SJSA1 (cell line): ENCODE data around the gene DUSP22. TPM values are rescaled to one million over a fixed set of nuclear protein-coding genes. Genes with fewer than 3 reads are reported as not detected.
"Not testable (repeated sequence)": the region's sequence is repeated elsewhere in the genome, so short reads cannot be mapped to it uniquely, and the experiment has no call there.

Experiments
- DNase-seq, 2 experiments: peaks; one replicate each; pipeline ENCODE4 v3.0.0-alpha.2; 2015 to 2020; ENCODE audit warnings: low spot score in 2 of 2, low read depth in 1 of 2
- H3K27ac ChIP-seq: fragments of 250-450 bp; sonication (Bioruptor Pico); 2 replicates; pipeline ENCODE4 v1.5.1; 2020; ENCODE audit warnings: mild to moderate bottlenecking, moderate library complexity
- H3K27me3 ChIP-seq: fragments of 250-450 bp; sonication (Bioruptor Pico); replicated peaks from 2 replicates; pipeline ENCODE4 v1.5.1; 2020; ENCODE audit warnings: mild to moderate bottlenecking, moderate library complexity
- H3K36me3 ChIP-seq: fragments of 250-450 bp; sonication (Bioruptor Pico); 2 replicates; pipeline ENCODE4 v1.5.1; 2020; ENCODE audit warnings: mild to moderate bottlenecking
- H3K4me1 ChIP-seq: fragments of 250-450 bp; sonication (Bioruptor Pico); replicated peaks from 2 replicates; pipeline ENCODE4 v1.6.1; 2021; ENCODE audit warnings: mild to moderate bottlenecking
- H3K4me3 ChIP-seq: fragments of 250-450 bp; sonication (Bioruptor Pico); 2 replicates; pipeline ENCODE4 v1.5.1; 2020; ENCODE audit warnings: mild to moderate bottlenecking
- H3K9me3 ChIP-seq: fragments of 250-450 bp; sonication (Bioruptor Pico); replicated peaks from 2 replicates; pipeline ENCODE4 v1.5.1; 2020; ENCODE audit warnings: mild to moderate bottlenecking
- total RNA-seq: library from RNA; depleted of rRNA; stranded (reverse); fragments of >200 nt; shearing (Covaris generic); gene quantifications from 2 replicates; pipeline ENCODE4 v1.2.3, GENCODE V29; 2014

Gene DUSP22
- total RNA-seq, 1 experiment from 2014 or later: 13.2 TPM

DNA sequence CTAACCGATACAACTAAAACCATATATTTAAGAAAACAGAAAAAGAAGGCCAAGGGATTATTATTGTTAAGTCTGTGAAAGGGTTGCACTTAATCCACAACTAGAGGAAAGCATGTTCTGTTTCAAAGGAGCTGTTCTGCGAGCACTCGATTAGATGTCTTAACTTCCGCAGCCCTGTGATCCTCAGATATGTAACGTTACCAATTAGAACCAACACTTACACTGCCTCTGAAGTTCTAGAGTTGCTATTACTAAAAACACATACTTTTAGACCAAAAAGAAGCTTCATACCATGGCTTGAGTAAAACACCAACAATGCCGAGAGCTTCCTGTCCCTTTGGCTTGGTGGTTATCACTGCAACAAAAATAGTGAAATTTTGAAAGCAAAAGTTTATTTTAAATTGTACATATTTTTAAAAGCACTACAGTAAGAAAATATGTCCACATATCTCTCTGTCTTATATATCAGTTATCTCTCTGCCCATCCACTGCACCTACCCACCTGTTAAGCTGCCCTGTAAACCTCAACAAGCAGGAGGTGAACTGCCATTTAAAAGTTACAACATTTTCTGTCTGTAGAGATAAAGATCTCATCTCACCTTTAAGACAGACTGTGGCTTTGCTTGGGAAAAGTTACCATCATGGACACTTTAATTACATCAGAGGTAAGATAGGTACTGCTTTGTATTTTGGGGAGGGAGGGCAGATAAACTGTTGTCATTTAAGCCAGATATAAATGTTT is 7.1 kb upstream of the DUSP22 start:
- Histone ChIP-seq H3K4me1 (no peaks in the 10 kb centered on the region), H3K36me3 (no peaks in the 10 kb centered on the region), H3K27ac (no peak overlapping the region), H3K4me3 (no peak overlapping the region), H3K27me3 (peaks cover 9% of the 10 kb centered on the region; the same call in 1 of the 2 replicates), H3K9me3 (no peaks in the 10 kb centered on the region)
- no peak for DNase-seq

DNA sequence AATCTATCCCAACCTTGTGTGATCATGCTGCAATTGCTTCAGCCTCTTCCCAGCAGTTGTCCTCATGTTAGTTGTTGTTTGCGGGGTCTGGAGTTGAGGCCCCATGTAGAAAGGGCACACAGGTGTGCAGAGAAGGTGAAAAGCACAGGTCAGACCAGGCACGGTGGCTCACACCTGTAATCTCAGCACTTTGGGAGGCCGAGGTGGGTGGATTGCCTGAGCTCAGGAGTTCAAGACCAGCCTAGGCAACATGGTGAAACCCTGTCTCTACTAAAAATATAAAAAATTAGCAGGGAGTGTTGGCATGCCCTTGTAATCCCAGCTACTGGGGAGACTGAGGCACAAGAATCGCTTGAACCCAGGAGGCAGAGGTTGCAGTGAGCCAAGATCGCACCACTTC is 6.4 kb upstream of the DUSP22 start:
- not testable (repeated sequence) for H3K4me3 ChIP-seq, DNase-seq, H3K27me3 ChIP-seq, H3K36me3 ChIP-seq, H3K9me3 ChIP-seq, H3K4me1 ChIP-seq, H3K27ac ChIP-seq

GRCh38 chr6:286681-287488 is 5.4 kb upstream of the DUSP22 start:
- no peaks in the 10 kb centered on the region for H3K36me3 ChIP-seq
- H3K4me3 ChIP-seq: no peak overlapping the region
- H3K27ac ChIP-seq: no peak overlapping the region
- no peaks in the 10 kb centered on the region for H3K9me3 ChIP-seq
- DNase-seq: no peak
- peaks cover 7% of the 10 kb centered on the region for H3K4me1 ChIP-seq
- H3K27me3 ChIP-seq: peaks cover 9% of the 10 kb centered on the region; the same call in 1 of the 2 replicates

DNA sequence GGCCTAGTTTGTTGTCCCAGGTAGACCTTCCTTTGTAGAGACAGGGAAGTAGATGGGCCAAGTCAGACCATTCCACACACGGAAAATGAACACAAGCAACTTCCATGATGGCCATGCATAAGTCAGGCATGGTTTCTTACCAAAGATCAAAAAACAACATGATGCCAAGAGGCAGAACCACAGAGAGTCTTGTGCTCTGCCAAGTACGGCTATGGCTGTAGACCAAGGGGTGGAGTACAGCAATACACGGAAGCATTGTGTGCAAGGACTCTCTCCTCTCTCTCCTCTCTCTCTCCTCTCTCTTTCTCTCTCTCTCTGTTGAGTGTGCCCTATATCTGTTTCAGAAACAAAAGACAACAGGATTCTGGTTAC is 4.8 kb upstream of the DUSP22 start:
- Histone ChIP-seq H3K4me1 (peaks cover 7% of the 10 kb centered on the region), H3K27ac (no peak overlapping the region), H3K9me3 (peaks cover 3% of the 10 kb centered on the region; the same call in 1 of the 2 replicates), H3K4me3 (no peak overlapping the region), H3K36me3 (0 out of 2 replicates have a peak, but pooled peaks cover 2% of the 10 kb centered on the region), H3K27me3 (peaks cover 9% of the 10 kb centered on the region; the same call in 1 of the 2 replicates)
- no peak for DNase-seq

GRCh38 chr6:288866-289265 is 3.4 kb upstream of the DUSP22 start:
- Histone ChIP-seq H3K9me3 (peaks cover 3% of the 10 kb centered on the region; the same call in 1 of the 2 replicates), H3K36me3 (0 out of 2 replicates have a peak, but pooled peaks cover 2% of the 10 kb centered on the region), H3K4me3 (no peak overlapping the region), H3K4me1 (peaks cover 13% of the 10 kb centered on the region), H3K27me3 (peaks cover 7% of the 10 kb centered on the region; the same call in 1 of the 2 replicates), H3K27ac (no peak overlapping the region)
- DNase-seq: no peak

- Histone ChIP-seq H3K36me3 (0 out of 2 replicates have a peak, but pooled peaks cover 2% of the 10 kb centered on the region), H3K4me3 (no peak overlapping the region), H3K27ac (no peak overlapping the region), H3K27me3 (peaks cover 3% of the 10 kb centered on the region), H3K4me1 (peaks cover 13% of the 10 kb centered on the region), H3K9me3 (peaks cover 3% of the 10 kb centered on the region; the same call in 1 of the 2 replicates)
- no peak for DNase-seq
These were observed 2.0 kb upstream of the DUSP22 start for GRCh38 chr6:290111-290922.

GRCh38 chr6:291204-291696 is 1.0 kb upstream of the DUSP22 start:
- Histone ChIP-seq H3K4me1 (peaks cover 13% of the 10 kb centered on the region), H3K4me3 (peak overlapping the region; percentile 90), H3K27me3 (no peaks in the 10 kb centered on the region; the same call in 1 of the 2 replicates), H3K36me3 (0 out of 2 replicates have a peak, but pooled peaks cover 2% of the 10 kb centered on the region), H3K9me3 (peaks cover 3% of the 10 kb centered on the region; the same call in 1 of the 2 replicates), H3K27ac (peak overlapping the region; percentile 70)
- no peak for DNase-seq

DNA sequence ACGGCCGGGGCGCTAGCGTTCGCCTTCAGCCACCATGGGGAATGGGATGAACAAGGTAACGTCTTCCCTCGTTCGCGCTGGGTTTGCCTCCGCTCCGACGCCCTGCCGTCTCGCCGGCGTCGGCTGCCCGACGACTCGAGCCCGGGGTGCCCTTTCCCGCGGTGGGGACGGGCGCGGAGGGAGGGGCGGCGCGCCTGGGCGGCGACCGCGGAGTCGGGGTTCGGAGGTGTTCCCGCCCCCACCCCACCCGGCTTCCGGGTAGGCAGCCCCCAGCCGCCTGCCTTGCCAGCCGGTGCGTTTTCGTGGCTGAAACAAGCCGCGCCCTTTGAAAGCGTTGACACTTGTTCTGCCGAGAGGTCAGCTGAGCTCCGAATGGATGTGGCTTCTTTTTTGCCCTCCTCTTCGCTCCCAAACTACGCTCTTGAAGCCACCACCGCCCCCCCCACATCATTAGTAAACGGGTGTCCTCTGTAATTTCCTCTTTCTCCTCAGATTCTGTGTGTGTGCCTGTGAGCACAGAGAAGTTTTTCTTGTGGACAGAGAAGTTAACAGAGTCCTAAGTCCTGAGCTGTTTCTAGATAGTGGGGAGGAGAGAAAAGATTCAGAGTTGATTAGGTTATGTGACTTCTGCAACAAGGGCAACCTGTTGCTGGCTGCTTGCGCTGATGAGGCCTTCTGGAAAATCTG is 362 bp downstream of the DUSP22 start:
- Histone ChIP-seq H3K27ac (peak overlapping the region; percentile 70), H3K4me3 (peak overlapping the region; percentile 90), H3K4me1 (peaks cover 13% of the 10 kb centered on the region), H3K27me3 (no peaks in the 10 kb centered on the region; the same call in 1 of the 2 replicates), H3K9me3 (peaks cover 3% of the 10 kb centered on the region; the same call in 1 of the 2 replicates), H3K36me3 (0 out of 2 replicates have a peak, but pooled peaks cover 2% of the 10 kb centered on the region)
- peak in 1 of 2 experiments; percentile 47 for DNase-seq

DNA sequence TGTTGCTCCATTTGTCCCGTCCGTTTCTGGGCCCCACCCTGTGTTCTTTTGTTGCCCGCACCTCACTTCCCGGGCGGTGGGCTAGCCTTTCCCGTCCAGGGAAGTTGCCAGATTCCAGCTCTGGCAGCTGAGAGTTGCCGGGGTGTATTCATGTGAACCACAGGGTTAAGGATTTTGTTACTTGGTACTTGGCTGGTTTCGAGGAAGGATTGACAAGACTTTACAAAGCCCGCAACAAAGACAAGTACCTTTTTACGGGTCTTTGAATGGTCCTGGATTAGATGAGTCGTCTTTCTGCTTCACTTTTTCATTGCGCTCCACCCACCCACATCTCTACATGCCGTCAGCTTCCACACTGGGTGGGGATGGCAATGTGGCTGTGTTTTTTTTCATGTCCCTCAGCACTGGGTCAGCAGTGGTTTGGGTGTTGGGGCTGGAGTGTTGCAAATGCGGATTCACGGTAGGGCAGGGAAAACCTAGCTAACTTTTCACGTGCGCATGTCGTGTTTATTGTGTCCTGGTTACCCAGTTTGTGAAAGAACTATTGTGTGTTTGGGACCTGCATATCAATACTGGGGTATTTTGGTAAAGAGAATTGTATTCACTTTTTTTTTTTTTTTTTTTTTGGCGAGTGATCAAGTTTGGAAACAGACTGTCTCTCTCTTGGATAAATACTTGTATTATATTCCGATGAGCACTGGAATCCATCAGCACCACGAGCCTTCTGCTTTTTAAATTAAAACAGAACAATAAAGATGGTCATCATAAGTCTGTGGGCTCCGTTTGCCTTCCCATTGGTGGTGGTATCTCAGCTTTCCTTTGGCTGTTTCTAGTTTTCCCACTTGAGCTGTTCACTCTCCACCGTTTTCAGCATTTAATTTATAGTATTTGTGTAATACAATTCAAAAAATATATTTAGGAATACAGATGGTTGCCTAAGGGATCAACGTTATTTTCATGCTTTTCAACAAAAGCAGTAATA is 1.2 kb downstream of the DUSP22 start:
- peaks cover 3% of the 10 kb centered on the region; the same call in 1 of the 2 replicates for H3K9me3 ChIP-seq
- H3K27ac ChIP-seq: no peak overlapping the region
- DNase-seq: no peak
- 0 out of 2 replicates have a peak, but pooled peaks cover 2% of the 10 kb centered on the region for H3K36me3 ChIP-seq
- H3K27me3 ChIP-seq: no peaks in the 10 kb centered on the region; the same call in 1 of the 2 replicates
- peak overlapping the region; percentile 90 for H3K4me3 ChIP-seq
- H3K4me1 ChIP-seq: peaks cover 13% of the 10 kb centered on the region

GRCh38 chr6:294656-295565 is 2.6 kb downstream of the DUSP22 start:
- H3K4me3 ChIP-seq: no peak overlapping the region
- H3K36me3 ChIP-seq: 0 out of 2 replicates have a peak, but pooled peaks cover 2% of the 10 kb centered on the region

More at GRCh38 chr6:294656-295565, 2.6 kb downstream of the DUSP22 start:
- no peak overlapping the region for H3K27ac ChIP-seq
- peaks cover 13% of the 10 kb centered on the region for H3K4me1 ChIP-seq
- DNase-seq: peak in 1 of 2 experiments; percentile 19
- H3K27me3 ChIP-seq: no peaks in the 10 kb centered on the region; the same call in 1 of the 2 replicates
- peaks cover 3% of the 10 kb centered on the region; the same call in 1 of the 2 replicates for H3K9me3 ChIP-seq
